Small intestine (tissue), 7 donors: Measurements from ENCODE around the gene CDCA5. TPM values are rescaled to one million over a fixed set of nuclear protein-coding genes. Genes with fewer than 3 reads are reported as not detected.
A peak's percentile ranks its signal among the peaks of the same experiment; 100 is the strongest.

Experiments used
- DNase-seq, 2 donors: peaks; one replicate each; pipeline versions ENCODE4 v3.0.0 to v3.0.0-alpha.2; 2013
- FAIRE-seq: peaks from 2 replicates; lab custom pipeline; 2012; peaks lifted over from hg19 to GRCh38; lab: Jason Lieb, UNC
- H3K27ac ChIP-seq, 3 donors: one replicate each; pipeline ENCODE4 v1.5.1; 2013; ENCODE audit warnings: low read length in 2 of 3, mild to moderate bottlenecking in 2 of 3, control low read depth in 1 of 3, inconsistent platforms in 1 of 3, low read depth in 1 of 3, moderate library complexity in 1 of 3
- H3K27me3 ChIP-seq, 3 donors: one replicate each; pipeline ENCODE4 v1.6.1; 2013; ENCODE audit warnings: low read length in 3 of 3, inconsistent platforms in 1 of 3; ENCODE audit not compliant: control insufficient read depth in 3 of 3, insufficient read depth in 3 of 3
- H3K36me3 ChIP-seq, 3 donors: one replicate each; pipeline ENCODE4 v1.6.1; 2013; ENCODE audit warnings: low read length in 3 of 3, inconsistent platforms in 1 of 3, low read depth in 1 of 3, mild to moderate bottlenecking in 1 of 3, moderate library complexity in 1 of 3; ENCODE audit not compliant: control insufficient read depth in 3 of 3, insufficient read depth in 2 of 3
- H3K4me1 ChIP-seq, 3 donors: one replicate each; pipeline ENCODE4 v1.6.1; 2013; ENCODE audit warnings: low read length in 2 of 3, inconsistent platforms in 1 of 3, low read depth in 1 of 3, mild to moderate bottlenecking in 1 of 3, moderate library complexity in 1 of 3; ENCODE audit not compliant: control insufficient read depth in 3 of 3, insufficient read depth in 2 of 3
- H3K4me3 ChIP-seq, 3 donors: one replicate each; pipeline ENCODE4 v1.5.1; 2013; ENCODE audit warnings: low read length in 3 of 3, control low read depth in 1 of 3, inconsistent platforms in 1 of 3, low read depth in 1 of 3, mild to moderate bottlenecking in 1 of 3, moderate library complexity in 1 of 3
- H3K9me3 ChIP-seq, 2 donors: one replicate each; pipeline ENCODE4 v1.6.1; 2013; ENCODE audit warnings: low read depth in 1 of 2, low read length in 1 of 2; ENCODE audit not compliant: control insufficient read depth in 2 of 2, insufficient read depth in 1 of 2
- WGBS, 3 donors: extraction: QIAGEN DNeasy Blood & Tissue Kit; methylation state at CpG; one replicate each; pipeline ENCODE4 v1.1.7; 2013; 5-methylcytosine and 5-hydroxymethylcytosine counted together
- polyA plus RNA-seq, 4 donors: library from polyadenylated mRNA; stranded (reverse) in 3 of 4; unstranded in 1 of 4; fragments of 200-250 nt in 3 of 4; fragments of 120-200 nt in 1 of 4; gene quantifications; one replicate each; pipeline versions ENCODE4 v1.2.1 to v1.2.3, GENCODE V29; 2013
- donor health status: healthy with polysubstance abuse.
- donor health status: control.
- donor health status: control.
- donor health status: Bipolar disorder and iron deficiency.
- donor health status: healthy.

Gene CDCA5
- polyA plus RNA-seq, 4 donors, result 0.54 to 19.3 (median 8.8) TPM

DNA sequence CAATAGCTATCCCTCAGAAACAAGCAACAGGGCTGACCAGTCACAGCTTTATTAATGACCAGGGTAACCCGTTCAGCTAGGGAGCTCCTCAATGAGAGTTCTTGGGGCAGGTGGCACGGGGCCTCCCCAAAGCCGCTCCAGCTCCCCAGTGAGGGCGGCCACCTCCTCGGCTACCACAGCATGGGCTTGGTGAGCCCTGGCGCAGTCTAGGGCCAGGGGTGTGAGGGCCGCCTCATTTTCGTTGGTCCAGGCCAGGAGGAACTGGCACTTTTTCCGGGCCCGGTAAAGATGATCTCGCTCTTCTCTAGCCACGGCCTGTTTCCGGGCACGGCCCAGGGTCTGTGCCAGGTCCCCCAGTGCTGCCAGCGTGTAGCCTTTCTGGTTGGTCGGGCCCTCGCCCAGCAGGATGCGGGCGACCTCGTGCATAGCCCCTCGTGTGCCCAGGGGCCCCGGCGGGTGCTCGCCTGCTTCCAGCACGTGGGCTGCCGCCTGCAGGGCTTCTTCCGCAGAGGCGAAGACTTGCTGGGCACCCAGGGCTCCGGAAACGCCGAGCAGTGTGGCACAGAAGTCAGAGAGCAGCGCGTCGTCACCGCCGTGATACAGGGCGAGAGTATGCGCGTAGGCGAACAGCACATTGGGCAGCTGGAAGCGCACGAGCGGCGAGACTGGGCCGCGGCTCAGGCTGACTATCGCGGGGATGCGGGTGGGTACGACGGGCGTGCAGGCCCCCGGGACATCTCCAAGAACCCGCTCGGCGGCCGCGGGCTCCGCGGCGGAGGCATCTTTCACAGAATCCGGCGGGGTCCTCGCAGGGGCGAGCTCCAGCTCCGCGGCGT, 32.7 kb upstream of the CDCA5 start:
- peak; percentile 45 to 65 for DNase-seq
- peaks cover 8 to 38% (median 15%) of the 10 kb centered on the region in 3 donors for H3K4me1 ChIP-seq
- FAIRE-seq, result no peak

DNA sequence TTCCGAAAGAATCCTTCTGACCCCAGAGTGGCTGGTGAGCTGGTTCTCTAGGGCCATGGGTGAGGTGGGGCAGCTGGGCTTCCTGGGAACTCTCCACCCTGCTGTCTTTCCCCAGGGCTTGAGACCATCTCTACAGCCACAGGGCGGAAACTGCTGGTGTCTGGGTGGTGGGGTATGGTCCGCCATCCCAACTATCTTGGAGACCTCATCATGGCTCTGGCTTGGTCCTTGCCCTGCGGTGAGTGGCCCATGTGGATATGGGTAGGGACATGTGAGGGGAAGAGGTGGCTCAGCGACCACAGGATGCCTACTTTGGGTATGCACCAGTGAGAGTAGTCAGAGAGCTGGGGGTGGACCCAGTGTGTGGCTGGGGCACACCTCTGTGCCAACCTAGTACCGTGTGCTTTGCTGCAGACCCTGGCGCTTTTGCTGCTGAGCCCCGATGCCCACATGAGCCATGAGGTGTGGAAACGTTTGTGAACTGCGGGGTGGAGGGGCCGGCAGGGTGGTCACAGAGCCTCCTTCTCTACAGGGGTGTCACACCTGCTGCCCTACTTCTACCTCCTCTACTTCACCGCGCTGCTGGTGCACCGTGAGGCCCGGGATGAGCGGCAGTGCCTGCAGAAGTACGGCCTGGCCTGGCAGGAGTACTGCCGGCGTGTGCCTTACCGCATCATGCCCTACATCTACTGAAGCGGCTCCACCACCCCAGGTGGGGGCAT, 31.7 kb upstream of the CDCA5 start:
- 93 to 95% (median 94%) methylated on average over 20 to 21 of the region's 21 CpGs for WGBS, 3 donors
- FAIRE-seq, result no peak
- Histone ChIP-seq H3K9me3 (no peaks in the 10 kb centered on the region), H3K4me3 (no peak overlapping the region), H3K27me3 (no peaks in the 10 kb centered on the region), H3K27ac (no peak overlapping the region), H3K36me3 (peaks cover 0 to 63% (median 10%) of the 10 kb centered on the region in 3 donors), H3K4me1 (peaks cover 8 to 41% (median 15%) of the 10 kb centered on the region in 3 donors)
- no peak for DNase-seq

More for the DNA sequence above, 32.7 kb upstream of the CDCA5 start:
- peaks cover 0 to 58% (median 11%) of the 10 kb centered on the region in 3 donors for H3K36me3 ChIP-seq
- H3K27me3 ChIP-seq, result no peaks in the 10 kb centered on the region
- H3K27ac ChIP-seq, result peak overlapping the region; percentile 70 to 93 (median 79)
- H3K4me3 ChIP-seq, result peak overlapping the region; percentile 61 to 87 (median 75)
- 14 to 20% (median 17%) methylated on average over 53 to 68 of the region's 68 CpGs for WGBS, 3 donors
- no peaks in the 10 kb centered on the region for H3K9me3 ChIP-seq

DNA sequence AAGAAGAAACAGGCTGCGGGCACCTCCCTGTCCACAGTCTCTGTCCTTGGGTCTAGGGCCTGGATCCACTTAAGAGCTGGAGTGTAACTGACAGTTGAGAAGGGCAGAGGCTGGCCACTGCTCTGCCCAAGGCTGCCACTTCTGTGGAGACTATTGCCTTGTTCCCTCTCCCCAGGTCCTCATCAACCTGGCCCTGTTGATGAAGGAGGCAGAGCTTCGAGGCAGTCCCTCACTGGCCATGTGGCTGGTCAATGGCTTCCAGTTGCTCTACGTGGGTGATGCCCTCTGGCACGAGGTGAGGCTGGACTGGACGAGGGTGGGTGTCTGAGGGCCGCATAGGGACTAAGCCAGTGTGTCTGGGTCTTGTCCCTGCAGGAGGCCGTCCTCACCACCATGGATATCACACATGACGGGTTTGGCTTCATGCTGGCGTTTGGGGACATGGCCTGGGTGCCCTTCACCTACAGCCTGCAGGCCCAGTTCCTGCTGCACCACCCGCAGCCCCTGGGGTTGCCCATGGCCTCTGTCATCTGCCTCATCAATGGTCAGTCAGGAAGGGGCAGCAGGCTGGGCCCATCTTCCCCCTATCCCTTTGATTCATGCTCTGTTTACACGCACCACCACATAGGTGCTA, 30.8 kb upstream of the CDCA5 start:
- Histone ChIP-seq H3K4me1 (peaks cover 5 to 43% (median 15%) of the 10 kb centered on the region in 3 donors), H3K27ac (no peak overlapping the region), H3K27me3 (no peaks in the 10 kb centered on the region), H3K36me3 (peaks cover 0 to 65% (median 5%) of the 10 kb centered on the region in 3 donors), H3K4me3 (no peak overlapping the region), H3K9me3 (no peaks in the 10 kb centered on the region)
- WGBS, 3 donors, result 88 to 90% (median 89%) methylated on average over 10 to 11 of the region's 11 CpGs
- FAIRE-seq (no peak), DNase-seq (no peak)

DNA sequence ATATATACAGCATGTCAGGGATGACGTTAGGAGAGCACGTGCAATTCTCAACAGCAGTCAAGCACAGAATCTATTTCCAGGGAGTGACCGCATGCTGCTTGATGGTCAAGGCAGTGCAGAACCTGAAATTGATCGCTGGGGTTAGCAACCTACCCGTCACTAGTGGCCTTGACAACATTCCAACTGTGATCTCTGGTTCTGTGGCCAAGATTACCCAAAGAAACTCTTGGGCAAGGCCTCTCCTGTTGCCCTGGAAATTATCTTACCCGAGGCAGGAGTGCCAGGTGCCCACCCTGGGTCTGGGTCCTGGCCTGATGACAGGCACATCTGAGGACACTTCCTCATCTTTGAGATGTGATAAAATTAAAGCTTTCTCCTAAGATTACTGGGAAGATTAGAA, 30.0 kb upstream of the CDCA5 start:
- no peak overlapping the region for H3K4me3 ChIP-seq
- DNase-seq, result no peak
- peaks cover 5 to 43% (median 15%) of the 10 kb centered on the region in 3 donors for H3K4me1 ChIP-seq
- 44 to 71% (median 59%) methylated on average over 6 of the region's 6 CpGs for WGBS, 3 donors
- H3K27me3 ChIP-seq, result no peaks in the 10 kb centered on the region
- peaks cover 0 to 66% (median 3%) of the 10 kb centered on the region in 3 donors for H3K36me3 ChIP-seq
- FAIRE-seq, result no peak
- no peaks in the 10 kb centered on the region for H3K9me3 ChIP-seq
- no peak overlapping the region for H3K27ac ChIP-seq

DNA sequence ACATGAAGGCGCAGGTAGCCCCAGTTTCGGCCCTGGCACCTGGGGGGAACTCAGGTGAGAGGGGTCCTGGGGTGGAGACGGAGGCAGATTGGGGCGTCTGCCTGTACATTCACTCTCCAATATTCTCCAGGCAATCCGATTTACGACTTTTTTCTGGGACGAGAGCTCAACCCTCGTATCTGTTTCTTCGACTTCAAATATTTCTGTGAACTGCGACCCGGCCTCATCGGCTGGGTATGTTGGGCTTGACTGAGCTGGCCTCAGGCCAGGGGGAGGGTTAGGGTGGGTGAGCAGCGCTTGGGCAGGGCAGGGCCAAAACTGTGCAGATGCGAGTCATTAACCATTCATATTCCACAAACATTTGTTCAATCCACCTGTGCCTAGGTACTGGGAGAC, 29.5 kb upstream of the CDCA5 start:
- no peaks in the 10 kb centered on the region for H3K9me3 ChIP-seq
- peak overlapping the region in 2 of 3 donors; percentile 58 to 83 for H3K4me3 ChIP-seq
- DNase-seq, result no peak
- peak overlapping the region in 1 of 3 donors; percentile 79 for H3K27ac ChIP-seq
- FAIRE-seq, result no peak
- WGBS, 3 donors, result 7 to 28% (median 21%) methylated on average over 14 of the region's 14 CpGs
- H3K4me1 ChIP-seq, result peaks cover 5 to 43% (median 15%) of the 10 kb centered on the region in 3 donors
- peaks cover under 1 to 65% (median 2%) of the 10 kb centered on the region in 3 donors for H3K36me3 ChIP-seq
- H3K27me3 ChIP-seq, result no peaks in the 10 kb centered on the region

DNA sequence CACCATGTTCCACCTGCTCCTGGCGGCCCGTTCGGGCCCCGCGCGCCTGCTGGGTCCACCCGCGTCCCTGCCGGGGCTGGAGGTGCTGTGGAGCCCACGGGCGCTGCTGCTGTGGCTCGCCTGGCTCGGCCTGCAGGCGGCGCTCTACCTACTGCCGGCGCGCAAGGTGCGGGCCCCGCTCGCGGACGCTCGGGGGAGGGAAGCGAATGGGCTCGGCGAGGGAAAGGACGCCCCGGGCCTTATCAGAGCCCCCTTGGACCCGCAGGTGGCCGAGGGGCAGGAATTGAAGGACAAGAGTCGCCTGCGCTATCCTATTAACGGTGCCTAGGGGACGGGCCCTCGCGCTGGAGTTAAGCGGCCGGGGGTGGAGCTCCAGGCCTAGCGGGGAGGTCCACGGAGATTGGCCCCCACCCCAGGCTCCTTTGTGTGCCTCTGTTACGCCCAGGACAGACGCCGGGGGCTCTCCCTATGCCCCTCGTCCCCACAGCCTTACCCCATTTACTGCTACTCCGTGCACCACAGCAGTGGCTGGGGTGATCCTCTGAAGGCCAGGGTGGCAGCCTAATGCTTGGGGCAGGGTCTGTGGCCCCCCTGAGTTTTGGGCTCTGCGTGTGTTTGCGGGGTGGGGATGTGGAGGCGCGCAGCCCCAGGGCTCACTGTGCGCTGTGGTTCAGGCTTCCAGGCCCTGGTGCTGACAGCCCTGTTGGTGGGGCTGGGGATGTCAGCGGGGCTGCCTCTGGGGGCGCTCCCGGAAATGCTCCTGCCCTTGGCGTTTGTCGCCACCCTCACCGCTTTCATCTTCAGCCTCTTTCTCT, 28.9 kb upstream of the CDCA5 start:
- peaks cover 5 to 41% (median 15%) of the 10 kb centered on the region in 3 donors for H3K4me1 ChIP-seq
- peak overlapping the region; percentile 15 to 79 (median 38) for H3K27ac ChIP-seq
- peak; percentile 59 to 85 for DNase-seq
- WGBS, 3 donors, result 0 to 1% (median 1%) methylated on average over 51 to 57 of the region's 57 CpGs
- peak overlapping the region; percentile 38 to 83 (median 58) for H3K4me3 ChIP-seq
- H3K36me3 ChIP-seq, result peaks cover 5 to 65% (median 8%) of the 10 kb centered on the region in 3 donors
- H3K27me3 ChIP-seq, result no peaks in the 10 kb centered on the region
- FAIRE-seq, result no peak
- H3K9me3 ChIP-seq, result no peaks in the 10 kb centered on the region

DNA sequence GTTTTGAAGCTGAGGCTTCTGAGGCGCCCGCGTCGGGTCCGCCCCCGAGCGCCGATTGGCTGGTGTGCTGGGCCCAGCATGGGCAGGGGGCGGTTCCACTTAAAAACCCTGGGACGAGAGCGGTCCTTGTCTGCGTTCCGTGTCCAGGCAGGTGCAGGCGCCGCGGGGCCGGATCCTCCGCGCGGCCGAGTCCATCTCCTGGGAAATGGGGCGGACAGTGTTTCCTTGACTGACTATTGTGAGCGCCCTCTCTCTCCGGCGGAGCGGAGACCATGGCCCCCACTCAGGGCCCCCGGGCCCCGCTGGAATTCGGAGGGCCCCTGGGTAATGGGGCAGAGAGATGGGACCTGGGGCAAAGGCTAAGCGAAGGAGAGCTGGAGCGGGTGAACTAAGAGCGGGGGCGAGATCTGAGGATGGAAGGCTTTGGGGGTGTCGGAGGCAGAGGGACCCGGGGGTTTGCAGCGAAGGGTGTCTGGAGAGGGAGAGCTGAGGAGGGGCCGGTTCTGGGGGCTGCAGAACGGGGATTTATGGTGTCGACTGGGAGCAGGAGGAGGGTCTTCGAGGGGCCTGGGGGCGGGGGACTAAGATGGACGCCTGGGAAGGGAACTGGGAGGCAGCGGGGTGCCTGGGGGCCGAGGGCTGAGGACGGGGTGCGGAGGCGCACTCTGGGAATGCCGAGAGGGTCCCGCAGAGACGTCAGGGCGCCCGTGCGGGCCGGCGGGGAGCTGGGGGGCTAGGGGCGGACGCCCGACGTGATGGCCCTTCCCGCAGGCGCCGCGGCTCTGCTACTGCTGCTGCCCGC, 28.1 kb upstream of the CDCA5 start, which contains the start of gene TM7SF2:
Gene TM7SF2, plus strand, starts transcription at position 129 of the 802 bp plus-strand sequence. Its CDS starts 144 bp downstream, at position 273.
- Histone ChIP-seq H3K9me3 (no peaks in the 10 kb centered on the region), H3K27ac (peak within 1 kb of the TSS; percentile 15 to 79 (median 64)), H3K27me3 (no peaks in the 10 kb centered on the region), H3K4me3 (peak within 1 kb of the TSS; percentile 38 to 83 (median 58)), H3K36me3 (peaks cover 5 to 73% (median 10%) of the 10 kb centered on the region in 3 donors), H3K4me1 (peaks cover 5 to 41% (median 15%) of the 10 kb centered on the region in 3 donors)
- DNase-seq (peak; percentile 97), FAIRE-seq (no peak)
- 0 to 1% (median 1%) methylated on average over 42 to 64 of the region's 64 CpGs for WGBS, 3 donors
